ENCODE data around the gene EOLA2.

GRCh38 chrX:149916745-149917392 is 21.4 kb downstream of the EOLA2 start:
- TF ChIP-seq KDM5A (IDR thresholded peaks at IDR 0.05; ENCODE audit: low read length) = no peak
- TF ChIP-seq CHD1 (IDR thresholded peaks at IDR 0.05; ENCODE audit: low read depth, low read length) = no peak
- no peak for TF ChIP-seq KDM1A (IDR thresholded peaks at IDR 0.05; ENCODE audit: borderline replicate concordance, low read length)
- no peak for TF ChIP-seq BACH1 (IDR thresholded peaks at IDR 0.05; ENCODE audit: low read length)
- TF ChIP-seq CTCF (IDR thresholded peaks at IDR 0.05; ENCODE audit: control extremely low read depth in 1 of 3, insufficient read depth in 1 of 3, low read depth in 1 of 3, low read length in 3 of 3) = no peak
- no peak for TF ChIP-seq RNF2 (IDR thresholded peaks at IDR 0.05; ENCODE audit: borderline replicate concordance, low read depth, low read length, missing control alignments, poor library complexity, severe bottlenecking)
- TF ChIP-seq EZH2 (IDR thresholded peaks at IDR 0.05; ENCODE audit: low read depth, low read length, severe bottlenecking) = no peak
- no peak for TF ChIP-seq SIN3A (conservative IDR thresholded peaks at IDR 0.05 in 1 of 2, IDR thresholded peaks at IDR 0.05 in 1 of 2; ENCODE audit: low read depth in 1 of 2, low read length in 2 of 2)
- TF ChIP-seq RXRA (IDR thresholded peaks at IDR 0.05; ENCODE audit: insufficient read depth, low read depth, low read length) = no peak
- TF ChIP-seq CHD2 (IDR thresholded peaks at IDR 0.05; ENCODE audit: low read length) = no peak
